Cardiac muscle cell (in vitro differentiated cells and primary cell): ENCODE results near the gene FBRSL1. TPM values are rescaled to one million over a fixed set of nuclear protein-coding genes. Genes with fewer than 3 reads are reported as not detected.

Experiments used
- DNase-seq, 2 donors: peaks; one replicate each; pipeline versions ENCODE4 v3.0.0 to v3.0.0-alpha.2; 2010 to 2017; ENCODE audit warnings: low read depth in 1 of 2, low spot score in 1 of 2
- H3K27ac ChIP-seq: fragments of 200-600 bp; sonication (generic); 2 replicates; pipeline ENCODE4 v1.5.1; 2016
- H3K27me3 ChIP-seq: fragments of 200-600 bp; sonication (generic); 2 replicates; pipeline ENCODE4 v1.6.0; 2016; ENCODE audit warnings: control low read depth
- H3K36me3 ChIP-seq: fragments of 200-600 bp; sonication (generic); 2 replicates; pipeline ENCODE4 v1.5.1; 2016; ENCODE audit warnings: control low read depth
- H3K4me1 ChIP-seq: fragments of 200-600 bp; sonication (generic); 2 replicates; pipeline ENCODE4 v1.8.1; 2017; ENCODE audit warnings: low read depth, mild to moderate bottlenecking, mixed run types
- H3K4me3 ChIP-seq: fragments of 200-600 bp; sonication (generic); 2 replicates; pipeline ENCODE4 v1.5.1; 2016; ENCODE audit warnings: mild to moderate bottlenecking
- H3K9me3 ChIP-seq: fragments of 200-600 bp; sonication (generic); 2 replicates; pipeline ENCODE4 v1.5.1; 2017; ENCODE audit warnings: low read depth, mild to moderate bottlenecking, control low read depth
- polyA plus RNA-seq: library from polyadenylated mRNA; unstranded; fragments of >200 nt; fragmentation: Nextera tagmentation; extraction: Ambion mirVana; gene quantifications from 2 replicates; pipeline ENCODE4 v1.2.1, GENCODE V29; 2016
- total RNA-seq: library from RNA; depleted of rRNA; stranded (reverse); fragments of >200 nt; gene quantifications from 2 replicates; pipeline ENCODE4 v1.2.3, GENCODE V29; 2016
- TF ChIP-seq, protein P1 (sequence below): IDR thresholded peaks from 2 replicates; pipeline ENCODE4 v1.5.1; 2012; ENCODE audit warnings: low read depth, mild to moderate bottlenecking, low read length

Gene FBRSL1
- total and polyA plus RNA-seq, 2 experiments from 2014 or later, result 37.3 to 45.0 TPM

DNA sequence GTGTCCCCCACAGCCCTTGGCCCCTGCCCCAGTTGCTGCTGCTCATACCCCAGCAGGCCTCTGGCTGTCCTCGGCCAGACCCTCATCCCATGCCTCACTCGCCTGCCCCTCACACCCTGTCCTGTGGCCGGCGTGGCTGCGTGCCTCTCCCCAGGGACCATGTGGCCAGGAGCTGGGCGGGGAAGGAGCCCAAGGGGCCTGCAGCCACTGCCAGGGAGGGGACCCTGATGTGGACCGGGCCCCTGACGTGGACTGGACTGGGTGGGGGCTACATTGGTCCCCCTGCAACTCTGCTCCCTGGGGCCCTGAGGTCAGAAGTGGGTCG, 10.9 kb downstream of the FBRSL1 start:
- Histone ChIP-seq H3K9me3 (no peaks in the 10 kb centered on the region), H3K36me3 (no peaks in the 10 kb centered on the region), H3K4me3 (no peak overlapping the region), H3K27ac (peak overlapping the region; percentile 15), H3K4me1 (peaks cover 28% of the 10 kb centered on the region), H3K27me3 (no peaks in the 10 kb centered on the region)
- TF ChIP-seq, protein P1, sequence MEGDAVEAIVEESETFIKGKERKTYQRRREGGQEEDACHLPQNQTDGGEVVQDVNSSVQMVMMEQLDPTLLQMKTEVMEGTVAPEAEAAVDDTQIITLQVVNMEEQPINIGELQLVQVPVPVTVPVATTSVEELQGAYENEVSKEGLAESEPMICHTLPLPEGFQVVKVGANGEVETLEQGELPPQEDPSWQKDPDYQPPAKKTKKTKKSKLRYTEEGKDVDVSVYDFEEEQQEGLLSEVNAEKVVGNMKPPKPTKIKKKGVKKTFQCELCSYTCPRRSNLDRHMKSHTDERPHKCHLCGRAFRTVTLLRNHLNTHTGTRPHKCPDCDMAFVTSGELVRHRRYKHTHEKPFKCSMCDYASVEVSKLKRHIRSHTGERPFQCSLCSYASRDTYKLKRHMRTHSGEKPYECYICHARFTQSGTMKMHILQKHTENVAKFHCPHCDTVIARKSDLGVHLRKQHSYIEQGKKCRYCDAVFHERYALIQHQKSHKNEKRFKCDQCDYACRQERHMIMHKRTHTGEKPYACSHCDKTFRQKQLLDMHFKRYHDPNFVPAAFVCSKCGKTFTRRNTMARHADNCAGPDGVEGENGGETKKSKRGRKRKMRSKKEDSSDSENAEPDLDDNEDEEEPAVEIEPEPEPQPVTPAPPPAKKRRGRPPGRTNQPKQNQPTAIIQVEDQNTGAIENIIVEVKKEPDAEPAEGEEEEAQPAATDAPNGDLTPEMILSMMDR, result no peak
- DNase-seq, result no peak

DNA sequence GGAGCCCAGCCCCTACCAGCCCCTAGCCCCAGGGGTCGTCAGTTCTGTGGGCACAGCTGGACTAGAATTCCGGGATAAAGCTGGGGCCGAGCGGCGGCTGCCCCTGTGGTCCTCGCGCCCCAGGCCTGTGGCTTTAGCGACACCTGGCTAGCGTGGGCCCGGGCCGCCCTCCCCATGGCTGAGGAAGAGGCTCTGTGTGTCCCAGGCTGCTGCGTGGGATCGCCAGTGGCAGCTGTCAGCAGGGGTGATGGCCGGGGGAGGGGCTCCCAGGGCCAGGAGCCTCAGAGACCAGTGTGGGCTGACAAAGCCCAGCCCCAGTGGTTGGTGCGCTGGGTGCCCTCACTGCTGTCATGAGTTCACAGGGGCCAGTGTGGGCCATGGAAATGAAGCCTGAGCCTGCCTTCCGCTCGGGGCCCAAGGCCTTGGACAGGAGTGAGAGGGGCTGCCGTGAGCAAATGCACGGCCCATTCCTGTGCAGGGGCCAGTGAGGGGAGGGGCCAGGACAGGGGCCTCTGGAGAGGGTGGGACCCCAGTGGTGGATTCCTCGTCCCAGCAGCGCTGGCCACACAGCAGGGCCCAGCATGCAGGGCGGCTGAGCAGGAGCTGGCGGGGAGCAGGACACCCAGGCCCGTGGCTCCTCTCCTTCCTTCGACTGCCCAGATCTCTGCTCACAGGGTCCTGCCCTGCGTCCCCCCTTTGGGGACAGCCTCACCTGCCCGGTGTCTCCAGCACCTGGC, 11.4 kb downstream of the FBRSL1 start:
- H3K36me3 ChIP-seq, result no peaks in the 10 kb centered on the region
- no peaks in the 10 kb centered on the region for H3K9me3 ChIP-seq
- H3K27ac ChIP-seq, result peak overlapping the region; percentile 15
- peak in 1 of 2 donors; percentile 40 for DNase-seq
- no peak overlapping the region for H3K4me3 ChIP-seq
- H3K4me1 ChIP-seq, result peaks cover 31% of the 10 kb centered on the region
- TF ChIP-seq, protein P1, result no peak
- no peaks in the 10 kb centered on the region for H3K27me3 ChIP-seq

DNA sequence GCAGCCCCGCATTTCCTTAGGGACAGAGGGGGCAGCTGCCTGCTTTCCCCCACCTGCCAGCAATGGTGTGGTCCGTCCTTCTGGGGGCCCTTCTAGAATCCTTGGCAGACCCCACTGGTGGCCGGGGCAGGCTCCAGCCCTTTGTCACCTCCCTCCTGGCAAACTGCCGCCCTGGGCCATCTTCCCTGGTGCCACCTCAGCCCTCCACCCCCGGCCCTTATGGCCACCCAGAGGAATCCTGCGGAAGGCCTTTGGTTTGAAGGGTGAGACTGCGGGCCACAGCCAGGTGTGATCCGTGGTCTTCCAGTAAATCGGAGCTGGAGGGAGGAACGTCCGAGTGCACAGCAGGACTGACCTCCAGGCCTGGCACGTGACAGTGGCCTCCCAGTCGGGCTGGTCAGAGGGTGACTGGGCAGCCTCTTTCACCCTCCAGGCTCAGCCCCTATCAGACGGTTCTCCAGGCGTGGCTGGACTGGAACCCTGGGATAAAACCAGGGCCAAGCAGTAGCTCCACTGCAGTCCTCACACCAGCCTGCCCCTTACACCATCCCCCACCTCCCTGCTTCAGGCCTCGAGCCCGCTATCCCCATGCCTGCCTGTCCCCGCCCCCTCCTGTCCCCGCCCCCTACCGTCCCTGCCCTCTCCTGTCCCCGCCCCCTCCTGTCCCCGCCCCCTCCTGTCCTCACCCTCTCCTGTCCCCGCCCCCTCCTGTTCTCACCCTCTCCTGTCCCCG, 12.4 kb downstream of the FBRSL1 start:
- no peak for DNase-seq
- Histone ChIP-seq H3K4me3 (no peak overlapping the region), H3K27me3 (no peaks in the 10 kb centered on the region), H3K4me1 (peaks cover 40% of the 10 kb centered on the region), H3K36me3 (no peaks in the 10 kb centered on the region), H3K9me3 (no peaks in the 10 kb centered on the region), H3K27ac (no peak overlapping the region)
- TF ChIP-seq, protein P1, result no peak

DNA sequence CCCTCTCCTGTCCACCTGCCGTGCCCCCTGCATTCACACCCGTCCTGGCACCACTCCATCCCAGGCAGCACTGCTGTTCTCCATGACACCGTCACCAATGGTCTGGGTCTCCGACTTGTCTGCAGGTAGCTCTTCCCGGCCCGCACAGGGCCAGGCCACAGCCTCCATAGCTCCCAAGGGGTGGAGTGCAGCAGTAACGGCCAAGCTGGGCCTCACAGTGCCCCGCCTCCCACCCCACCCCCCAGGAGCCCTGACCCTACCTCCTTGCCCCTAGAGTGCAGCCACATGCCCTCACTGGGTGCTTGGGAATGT, 12.9 kb downstream of the FBRSL1 start:
- Histone ChIP-seq H3K9me3 (no peaks in the 10 kb centered on the region), H3K27me3 (no peaks in the 10 kb centered on the region), H3K4me1 (peaks cover 41% of the 10 kb centered on the region), H3K27ac (no peak overlapping the region), H3K4me3 (no peak overlapping the region), H3K36me3 (no peaks in the 10 kb centered on the region)
- DNase-seq, result no peak
- TF ChIP-seq, protein P1, result no peak

DNA sequence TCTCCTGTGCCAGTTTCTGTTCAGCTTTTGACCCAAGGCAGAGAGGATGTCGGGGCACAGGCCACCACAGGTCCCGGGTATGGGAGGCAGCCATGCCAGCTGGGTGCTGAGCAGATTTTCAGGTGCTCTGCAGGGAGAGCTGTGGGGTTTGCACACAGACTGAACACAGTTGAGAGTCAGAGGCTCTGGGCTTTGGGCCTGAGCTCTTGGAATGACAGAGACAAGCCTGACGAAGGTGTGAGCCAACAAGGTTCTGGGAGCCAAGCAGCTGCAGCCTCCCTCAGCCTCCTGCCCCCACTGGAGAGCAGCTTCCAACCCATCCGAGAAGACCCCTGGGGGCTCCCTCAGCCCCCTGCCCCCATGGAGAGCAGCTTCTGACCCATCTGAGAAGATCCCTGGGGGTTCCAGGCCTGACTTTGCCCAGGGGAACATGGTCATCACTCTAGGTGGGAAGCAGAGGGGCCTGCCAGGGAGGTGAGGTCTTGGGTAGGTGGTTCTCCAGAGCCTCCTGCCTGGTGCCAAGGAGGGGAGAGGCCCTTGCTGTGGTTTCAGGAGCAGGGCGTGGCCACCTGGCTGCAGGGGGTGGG, 13.8 kb downstream of the FBRSL1 start:
- peaks cover 3% of the 10 kb centered on the region for H3K27me3 ChIP-seq
- no peak overlapping the region for H3K27ac ChIP-seq
- no peaks in the 10 kb centered on the region for H3K9me3 ChIP-seq
- DNase-seq, result no peak
- H3K4me1 ChIP-seq, result peaks cover 41% of the 10 kb centered on the region
- H3K4me3 ChIP-seq, result no peak overlapping the region
- TF ChIP-seq, protein P1, result no peak
- H3K36me3 ChIP-seq, result no peaks in the 10 kb centered on the region
